ENCODE results near the gene LRRC59. TPM values are rescaled to one million over a fixed set of nuclear protein-coding genes. Genes with fewer than 3 reads are reported as not detected.

Gene LRRC59
- total RNA-seq, 4 donors from 2014 or later = 41.1 to 68.1 (median 62.1) TPM

- WGBS = 85% methylated on average over 10 of the region's 10 CpGs
- intact Hi-C loops (cut with DNase I) = no loop called here
- no peak overlapping the region for H3K27ac ChIP-seq (replicated peaks in 1 of 4)
- H3K4me3 ChIP-seq = no peak overlapping the region
- H3K4me1 ChIP-seq = peaks cover 7 to 14% (median 10%) of the 10 kb centered on the region in 4 donors
- H3K27me3 ChIP-seq = no peaks in the 10 kb centered on the region
- H3K9me3 ChIP-seq = no peaks in the 10 kb centered on the region
- TF ChIP-seq CTCF (IDR thresholded peaks at IDR 0.05) (no peak), POLR2A (IDR thresholded peaks at IDR 0.05; ENCODE audit: low read depth) (no peak), POLR2AphosphoS5 (IDR thresholded peaks at IDR 0.05) (no peak), EP300 (IDR thresholded peaks at IDR 0.05) (no peak)
- no peaks in the 10 kb centered on the region for H3K36me3 ChIP-seq
- DNase-seq (ENCODE audit: extremely low spot score) = no peak
These were observed 43.8 kb upstream of the LRRC59 start for GRCh38 chr17:50440838-50441829.

- no peak for DNase-seq (ENCODE audit: extremely low spot score)
- peaks cover 7 to 14% (median 10%) of the 10 kb centered on the region in 4 donors for H3K4me1 ChIP-seq
- H3K9me3 ChIP-seq = no peaks in the 10 kb centered on the region
- WGBS = 94% methylated on average over 3 of the region's 4 CpGs
- no peak overlapping the region for H3K27ac ChIP-seq (replicated peaks in 1 of 4)
- no peak for TF ChIP-seq EP300 (IDR thresholded peaks at IDR 0.05)
- no peak for TF ChIP-seq POLR2A (IDR thresholded peaks at IDR 0.05; ENCODE audit: low read depth)
- TF ChIP-seq CTCF (IDR thresholded peaks at IDR 0.05) = no peak
- no peak for TF ChIP-seq POLR2AphosphoS5 (IDR thresholded peaks at IDR 0.05)
- no peak overlapping the region for H3K4me3 ChIP-seq
- H3K27me3 ChIP-seq = no peaks in the 10 kb centered on the region
- H3K36me3 ChIP-seq = no peaks in the 10 kb centered on the region
- intact Hi-C loops (cut with DNase I) = no loop called here
These were observed 43.0 kb upstream of the LRRC59 start for GRCh38 chr17:50440172-50440837.

GRCh38 chr17:50439008-50439407 is 41.7 kb upstream of the LRRC59 start:
- Histone ChIP-seq H3K27ac (replicated peaks in 1 of 4) (no peak overlapping the region), H3K4me3 (no peak overlapping the region), H3K36me3 (peaks cover 0 to 4% (median 0%) of the 10 kb centered on the region in 4 donors), H3K27me3 (no peaks in the 10 kb centered on the region), H3K4me1 (peaks cover 7 to 14% (median 10%) of the 10 kb centered on the region in 4 donors), H3K9me3 (no peaks in the 10 kb centered on the region)
- 88% methylated on average over 4 of the region's 4 CpGs for WGBS
- no peak for DNase-seq (ENCODE audit: extremely low spot score)
- intact Hi-C loops (cut with DNase I) = no loop called here
- TF ChIP-seq EP300 (IDR thresholded peaks at IDR 0.05) (no peak), POLR2A (IDR thresholded peaks at IDR 0.05; ENCODE audit: low read depth) (no peak), POLR2AphosphoS5 (IDR thresholded peaks at IDR 0.05) (no peak), CTCF (IDR thresholded peaks at IDR 0.05) (no peak)

GRCh38 chr17:50437409-50437808 is 40.1 kb upstream of the LRRC59 start:
- WGBS = 98% methylated on average over 4 of the region's 4 CpGs
- no peak for DNase-seq (ENCODE audit: extremely low spot score)
- peaks cover 0 to 7% (median 2%) of the 10 kb centered on the region in 4 donors for H3K36me3 ChIP-seq
- intact Hi-C loops (cut with DNase I) = no loop called here
- H3K27ac ChIP-seq (replicated peaks in 1 of 4) = no peak overlapping the region
- H3K9me3 ChIP-seq = no peaks in the 10 kb centered on the region
- H3K4me3 ChIP-seq = no peak overlapping the region
- no peaks in the 10 kb centered on the region for H3K27me3 ChIP-seq
- no peak for TF ChIP-seq CTCF (IDR thresholded peaks at IDR 0.05)
- no peak for TF ChIP-seq POLR2AphosphoS5 (IDR thresholded peaks at IDR 0.05)
- no peak for TF ChIP-seq POLR2A (IDR thresholded peaks at IDR 0.05; ENCODE audit: low read depth)
- TF ChIP-seq EP300 (IDR thresholded peaks at IDR 0.05) = no peak
- H3K4me1 ChIP-seq = no peaks in the 10 kb centered on the region
